GM12801 (cell line): ENCODE measurements around the gene ISLR.

Experiments used
- TF ChIP-seq, protein P1 (sequence below): IDR thresholded peaks from one replicate; pipeline ENCODE4 v1.5.1; 2011; ENCODE audit warnings: control low read depth; ENCODE audit not compliant: insufficient read length; ENCODE audit errors: extremely low read depth

Gene ISLR

DNA sequence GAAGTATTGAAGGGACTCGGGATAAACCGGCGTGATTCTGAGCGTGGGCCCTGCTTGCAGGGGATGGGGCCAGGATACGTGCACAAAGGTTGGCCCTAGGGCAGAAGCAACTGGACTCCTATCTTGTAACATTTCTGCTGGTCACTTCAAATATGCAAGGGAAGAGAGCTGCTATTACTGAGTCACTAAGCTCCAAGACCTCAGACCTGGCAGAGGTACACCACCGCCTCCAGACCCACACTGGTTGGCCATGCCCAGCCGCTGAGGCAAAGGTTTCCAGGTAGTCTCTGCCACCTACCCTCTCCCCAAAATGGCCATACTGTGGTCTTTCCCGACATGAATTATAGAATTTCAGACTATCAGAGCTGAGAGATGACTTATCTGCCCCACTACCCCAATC is 42.4 kb downstream of the ISLR start:
- TF ChIP-seq, protein P1, sequence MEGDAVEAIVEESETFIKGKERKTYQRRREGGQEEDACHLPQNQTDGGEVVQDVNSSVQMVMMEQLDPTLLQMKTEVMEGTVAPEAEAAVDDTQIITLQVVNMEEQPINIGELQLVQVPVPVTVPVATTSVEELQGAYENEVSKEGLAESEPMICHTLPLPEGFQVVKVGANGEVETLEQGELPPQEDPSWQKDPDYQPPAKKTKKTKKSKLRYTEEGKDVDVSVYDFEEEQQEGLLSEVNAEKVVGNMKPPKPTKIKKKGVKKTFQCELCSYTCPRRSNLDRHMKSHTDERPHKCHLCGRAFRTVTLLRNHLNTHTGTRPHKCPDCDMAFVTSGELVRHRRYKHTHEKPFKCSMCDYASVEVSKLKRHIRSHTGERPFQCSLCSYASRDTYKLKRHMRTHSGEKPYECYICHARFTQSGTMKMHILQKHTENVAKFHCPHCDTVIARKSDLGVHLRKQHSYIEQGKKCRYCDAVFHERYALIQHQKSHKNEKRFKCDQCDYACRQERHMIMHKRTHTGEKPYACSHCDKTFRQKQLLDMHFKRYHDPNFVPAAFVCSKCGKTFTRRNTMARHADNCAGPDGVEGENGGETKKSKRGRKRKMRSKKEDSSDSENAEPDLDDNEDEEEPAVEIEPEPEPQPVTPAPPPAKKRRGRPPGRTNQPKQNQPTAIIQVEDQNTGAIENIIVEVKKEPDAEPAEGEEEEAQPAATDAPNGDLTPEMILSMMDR, result no peak

DNA sequence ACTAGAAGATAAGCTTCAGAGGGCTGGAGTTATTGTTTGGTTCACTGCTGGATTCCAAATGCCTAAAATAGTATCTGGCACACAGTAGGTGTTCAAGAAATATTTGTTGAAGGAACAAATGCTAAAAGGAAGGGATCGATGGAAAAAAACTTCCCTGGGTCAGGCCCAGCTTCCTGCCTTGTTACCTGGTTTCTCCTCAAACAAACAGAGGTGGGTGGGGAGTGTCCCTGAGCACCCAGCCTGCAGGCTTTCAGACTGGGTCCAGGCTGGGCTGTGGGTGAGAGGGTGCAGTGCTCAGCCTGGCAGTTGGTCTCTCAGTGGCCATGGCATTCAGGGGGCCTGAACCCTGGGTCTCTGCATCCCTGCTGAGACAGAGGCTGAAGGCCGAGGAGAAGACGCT is 43.4 kb downstream of the ISLR start:
- TF ChIP-seq, protein P1, result no peak

DNA sequence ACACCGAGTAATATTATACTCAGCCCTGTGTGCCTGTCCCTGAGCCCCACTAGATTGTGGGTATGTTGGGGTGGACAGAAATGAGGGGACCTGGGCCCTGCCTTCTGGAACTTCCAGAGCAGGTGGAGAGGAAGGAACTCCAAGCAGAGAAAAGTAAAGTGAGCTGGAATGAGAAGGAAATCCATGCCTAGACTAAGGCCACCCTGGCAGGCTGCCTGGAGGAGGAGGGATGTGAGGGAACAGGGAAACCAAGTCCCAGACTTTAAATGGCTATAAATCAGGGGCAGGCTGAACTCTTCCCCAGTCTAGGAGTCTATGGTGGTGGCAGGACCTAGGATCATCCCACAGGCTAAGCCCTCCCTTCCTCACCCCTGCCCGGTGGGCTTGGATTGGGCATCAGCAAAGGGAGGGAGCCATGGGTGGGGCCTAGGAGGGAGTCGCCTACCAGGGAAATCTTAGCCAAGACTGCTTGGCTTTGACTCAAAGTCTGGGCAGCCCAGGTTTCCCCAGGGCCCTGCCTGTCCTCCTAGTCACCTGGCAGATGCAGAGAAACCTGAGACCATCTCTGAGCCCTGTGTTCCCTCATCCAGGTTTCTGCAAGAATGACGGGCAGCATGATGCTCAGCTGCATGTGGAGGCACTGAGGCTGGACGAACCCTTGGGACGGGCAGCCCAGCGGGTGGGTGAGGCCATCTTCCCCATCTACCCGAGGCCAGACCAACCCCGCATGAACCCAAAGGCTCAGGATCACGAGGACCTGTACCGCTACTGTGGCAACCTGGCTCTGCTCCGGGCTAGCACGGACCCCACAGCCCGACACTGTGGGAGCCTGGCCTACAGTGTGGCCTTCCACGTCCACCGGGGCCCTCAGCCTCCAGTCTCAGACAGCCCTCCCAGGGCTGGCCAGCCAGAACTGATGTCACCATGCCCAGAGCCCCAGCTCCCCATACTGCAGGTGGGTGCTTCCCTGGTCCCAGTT is 44.7 kb downstream of the ISLR start:
- TF ChIP-seq, protein P1, result no peak

DNA sequence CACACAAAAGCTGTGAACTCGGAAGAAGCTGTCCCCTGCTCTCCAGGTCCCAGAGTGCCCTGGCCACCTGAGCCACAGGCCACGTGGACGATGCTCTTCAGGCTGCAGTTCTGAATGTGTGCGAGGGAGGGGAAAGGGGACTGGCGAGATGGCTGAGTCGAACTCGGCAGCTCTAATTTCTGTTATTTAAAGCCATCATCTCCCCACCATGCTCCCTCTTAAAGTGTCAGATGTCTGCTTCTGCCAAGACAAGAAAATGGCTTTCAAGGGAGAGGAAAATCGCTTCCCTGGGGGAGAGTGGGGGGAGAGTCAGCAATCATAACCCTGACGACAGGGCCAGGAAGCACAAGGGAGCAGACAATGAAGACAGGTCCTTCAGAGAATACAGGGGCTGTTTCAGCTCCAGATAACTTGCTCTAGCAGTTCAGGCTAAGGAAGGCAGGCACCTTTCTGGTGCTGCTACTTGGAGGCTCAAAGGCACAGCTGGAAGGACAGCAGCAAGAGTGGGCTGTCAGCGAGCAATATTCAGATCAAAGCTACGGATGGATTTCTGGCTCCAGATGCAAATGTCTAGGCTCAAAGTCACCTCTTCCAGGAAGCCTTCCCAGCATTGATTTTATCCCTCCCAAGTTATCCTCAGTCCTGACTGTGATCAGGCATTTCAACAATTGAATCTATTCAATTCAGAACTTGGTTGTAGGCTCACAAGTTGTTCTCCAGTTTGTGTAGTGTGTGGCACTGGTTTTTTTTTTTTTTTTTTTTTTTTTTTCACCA is 47.2 kb downstream of the ISLR start:
- TF ChIP-seq, protein P1, result no peak

DNA sequence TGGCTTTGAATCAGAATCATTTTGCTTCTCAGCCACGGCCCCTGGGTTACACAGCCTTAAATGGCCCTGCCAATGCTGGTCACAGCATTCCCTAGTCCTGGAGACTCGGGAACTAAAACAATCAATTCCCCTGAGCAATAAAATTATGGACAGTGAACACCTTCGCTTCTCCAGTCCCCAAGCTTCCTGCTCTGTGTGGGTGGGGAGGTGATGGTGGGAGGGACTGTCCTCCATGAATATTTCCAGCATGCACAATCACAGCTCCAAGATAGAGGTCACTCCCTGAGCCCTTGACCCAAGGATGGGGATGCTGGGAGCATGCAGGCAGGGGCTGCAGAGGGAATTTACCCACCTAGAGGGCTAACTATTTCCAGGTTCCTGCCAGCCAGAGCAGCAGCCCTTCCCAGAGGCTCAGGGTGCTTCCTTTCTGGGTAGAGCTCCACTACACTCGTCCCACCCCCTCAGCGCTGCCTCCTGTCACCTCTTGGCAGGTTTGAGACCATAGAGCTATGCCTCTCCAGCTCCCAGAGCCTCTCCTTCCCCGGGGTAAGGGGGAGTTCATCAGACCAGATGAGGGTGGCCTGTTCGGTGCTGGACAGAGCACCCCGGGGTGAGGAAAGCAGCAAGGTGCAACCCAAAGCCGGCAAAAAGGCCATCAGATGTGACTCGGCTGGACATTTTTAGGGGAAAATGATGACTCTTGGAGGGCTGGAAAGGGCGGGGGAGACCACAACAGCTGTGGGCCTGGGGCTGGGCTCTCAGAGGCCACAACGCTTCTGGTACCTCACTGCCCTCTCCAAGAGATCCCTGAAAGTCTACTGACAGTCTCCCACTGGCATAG is 48.1 kb downstream of the ISLR start:
- TF ChIP-seq, protein P1, result no peak

DNA sequence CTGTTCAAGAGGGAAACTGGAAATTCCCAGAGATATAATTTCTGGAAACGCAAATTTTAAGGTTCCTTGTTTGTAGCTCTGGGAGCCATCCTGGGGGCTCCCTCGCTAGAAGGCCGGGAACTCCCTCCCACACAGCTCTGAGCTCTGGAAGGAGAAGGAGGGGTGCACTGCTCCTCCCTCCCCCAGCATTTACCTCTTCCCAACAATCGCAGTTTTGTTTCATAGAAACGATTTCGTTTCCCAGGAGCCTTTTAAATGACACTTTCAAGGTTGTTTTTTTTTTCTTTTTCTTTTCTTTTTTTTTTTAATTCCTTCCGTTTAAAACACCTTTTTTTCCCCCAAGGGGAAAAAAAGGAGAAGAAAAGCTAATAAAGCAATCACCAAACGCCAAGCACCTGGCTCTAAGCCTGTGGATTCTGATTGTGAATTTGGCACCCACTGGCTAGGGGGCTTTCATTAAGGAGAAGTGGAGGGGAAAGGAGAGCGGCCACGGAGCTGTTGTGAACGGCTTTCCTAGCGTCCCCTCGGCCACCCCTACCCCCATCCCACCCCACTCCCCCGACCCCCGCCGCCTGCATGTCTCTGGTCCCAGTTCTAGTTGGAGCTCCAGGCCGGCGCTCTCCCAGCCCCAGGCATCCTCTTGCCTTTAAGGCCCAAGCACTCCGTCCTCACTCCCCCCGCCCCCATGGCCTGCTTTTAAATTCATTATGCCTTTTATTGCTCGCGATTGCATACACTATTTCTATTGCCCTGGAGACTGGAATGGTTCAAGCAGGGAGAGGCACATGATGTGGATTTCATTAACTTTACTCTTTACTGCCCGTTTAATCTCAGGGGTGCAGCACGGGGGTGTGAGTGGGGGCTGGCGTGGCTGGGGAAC is 49.0 kb downstream of the ISLR start:
- TF ChIP-seq, protein P1, result no peak
